Caco-2 (cell line): ENCODE results near the gene ZEB2. TPM values are rescaled to one million over a fixed set of nuclear protein-coding genes. Genes with fewer than 3 reads are reported as not detected.

ENCODE experiments used
- BruUV-seq: library from RNA; stranded (reverse); fragments of 400-500 nt; replicated peaks from 2 replicates; lab custom pipeline; 2021; lab: Mats Ljungman, UMichigan
- CTCF ChIA-PET: fragments of 300-600 bp; sonication (Branson Sonifier 250); formaldehyde crosslinking; loops from one replicate; lab custom pipeline; 2022; ENCODE audit warnings: antibody characterized with exemption; lab: Charles Lee
- POLR2A ChIA-PET: fragments of 300-600 bp; sonication (Branson Sonifier 250); formaldehyde crosslinking; loops from one replicate; lab custom pipeline; 2022; ENCODE audit warnings: antibody characterized with exemption; lab: Charles Lee
- DNase-seq, 2 experiments: peaks; one replicate each; pipeline versions ENCODE4 v3.0.0 to v3.0.0-alpha.2; 2020 to 2022
- H3K27me3 ChIP-seq: replicated peaks from 2 replicates; pipeline ENCODE4 v1.6.0; 2011; ENCODE audit warnings: low read length; ENCODE audit not compliant: control insufficient read depth, insufficient read depth
- H3K36me3 ChIP-seq: 2 replicates; pipeline ENCODE4 v1.5.1; 2011; ENCODE audit warnings: low read length; ENCODE audit not compliant: control insufficient read depth, insufficient read depth
- H3K4me1 ChIP-seq: fragments of 250-450 bp; sonication (Bioruptor Pico); 2 replicates; pipeline ENCODE4 v1.5.1; 2020; ENCODE audit warnings: mild to moderate bottlenecking
- H3K4me3 ChIP-seq: 2 replicates; pipeline ENCODE4 v1.5.1; 2011; ENCODE audit warnings: low read depth, mild to moderate bottlenecking, control low read depth, low read length
- H3K9me3 ChIP-seq: fragments of 250-450 bp; sonication (Bioruptor Pico); 2 replicates; pipeline ENCODE4 v1.5.1; 2020; ENCODE audit warnings: mild to moderate bottlenecking, moderate library complexity
- H3K27ac Mint-ChIP-seq: one replicate; pipeline ENCODE4 v1.8.0; 2022; ENCODE audit warnings: mixed read lengths; ENCODE audit not compliant: unreplicated experiment
- H3K27me3 Mint-ChIP-seq: one replicate; pipeline ENCODE4 v1.8.0; 2022; ENCODE audit warnings: mixed read lengths; ENCODE audit not compliant: insufficient read depth, unreplicated experiment
- H3K36me3 Mint-ChIP-seq: one replicate; pipeline ENCODE4 v1.8.0; 2022; ENCODE audit warnings: mild to moderate bottlenecking, mixed read lengths; ENCODE audit not compliant: insufficient read depth, unreplicated experiment
- H3K4me1 Mint-ChIP-seq: one replicate; pipeline ENCODE4 v1.8.0; 2022; ENCODE audit warnings: low read depth, mixed read lengths; ENCODE audit not compliant: unreplicated experiment
- H3K4me3 Mint-ChIP-seq: one replicate; pipeline ENCODE4 v1.8.0; 2022; ENCODE audit warnings: mild to moderate bottlenecking, moderate library complexity, mixed read lengths; ENCODE audit not compliant: unreplicated experiment
- H3K9me3 Mint-ChIP-seq: one replicate; pipeline ENCODE4 v1.8.0; 2022; ENCODE audit warnings: mixed read lengths; ENCODE audit not compliant: unreplicated experiment
- intact Hi-C: fragments of 100-400 bp; cut with micrococcal nuclease; formaldehyde crosslinking; loops from one replicate; pipeline ENCODE4 v1.10.0; 2022; ENCODE audit not compliant: unreplicated experiment
- total RNA-seq: library from RNA; stranded (reverse); gene quantifications from 2 replicates; pipeline ENCODE4 v1.2.3, GENCODE V29; 2022
- TF ChIP-seq, protein P1 (sequence below), 2 experiments: fragments of 200-600 bp in 1 of 2; IDR thresholded peaks; 1 replicate in 1 of 2; 2 replicates in 1 of 2; pipeline versions ENCODE4 v1.5.1 to v1.8.0; 2011 to 2022; ENCODE audit warnings: antibody characterized with exemption in 1 of 2, control low read depth in 1 of 2, inconsistent platforms in 1 of 2, low read depth in 1 of 2, low read length in 1 of 2, mild to moderate bottlenecking in 1 of 2, moderate library complexity in 1 of 2; ENCODE audit not compliant: insufficient read depth in 1 of 2, severe bottlenecking in 1 of 2, unreplicated experiment in 1 of 2

The ZEB2 gene
- total RNA-seq, 1 experiment from 2014 or later, result not detected

GRCh38 chr2:144411473-144411872 lies 108.4 kb downstream of the ZEB2 start:
- CTCF ChIA-PET, result no interaction called here
- intact Hi-C loops, result no loop called here
- no peak overlapping the region for H3K4me3 Mint-ChIP-seq

GRCh38 chr2:144409241-144409640 lies 110.7 kb downstream of the ZEB2 start:
- peaks cover 7% of the 10 kb centered on the region for H3K27me3 Mint-ChIP-seq
- DNase-seq, result no peak

More at GRCh38 chr2:144411473-144411872, 108.4 kb downstream of the ZEB2 start:
- H3K27me3 Mint-ChIP-seq, result peaks cover 11% of the 10 kb centered on the region
- no peaks in the 10 kb centered on the region for H3K36me3 ChIP-seq
- no peaks in the 10 kb centered on the region for H3K4me1 ChIP-seq
- H3K4me3 ChIP-seq, result no peak overlapping the region
- H3K9me3 ChIP-seq, result no peaks in the 10 kb centered on the region
- no peaks in the 10 kb centered on the region for H3K36me3 Mint-ChIP-seq
- POLR2A ChIA-PET, result no interaction called here
- DNase-seq, result no peak
- no peak overlapping the region for H3K27ac Mint-ChIP-seq
- H3K4me1 Mint-ChIP-seq, result no peaks in the 10 kb centered on the region
- TF ChIP-seq, protein P1, sequence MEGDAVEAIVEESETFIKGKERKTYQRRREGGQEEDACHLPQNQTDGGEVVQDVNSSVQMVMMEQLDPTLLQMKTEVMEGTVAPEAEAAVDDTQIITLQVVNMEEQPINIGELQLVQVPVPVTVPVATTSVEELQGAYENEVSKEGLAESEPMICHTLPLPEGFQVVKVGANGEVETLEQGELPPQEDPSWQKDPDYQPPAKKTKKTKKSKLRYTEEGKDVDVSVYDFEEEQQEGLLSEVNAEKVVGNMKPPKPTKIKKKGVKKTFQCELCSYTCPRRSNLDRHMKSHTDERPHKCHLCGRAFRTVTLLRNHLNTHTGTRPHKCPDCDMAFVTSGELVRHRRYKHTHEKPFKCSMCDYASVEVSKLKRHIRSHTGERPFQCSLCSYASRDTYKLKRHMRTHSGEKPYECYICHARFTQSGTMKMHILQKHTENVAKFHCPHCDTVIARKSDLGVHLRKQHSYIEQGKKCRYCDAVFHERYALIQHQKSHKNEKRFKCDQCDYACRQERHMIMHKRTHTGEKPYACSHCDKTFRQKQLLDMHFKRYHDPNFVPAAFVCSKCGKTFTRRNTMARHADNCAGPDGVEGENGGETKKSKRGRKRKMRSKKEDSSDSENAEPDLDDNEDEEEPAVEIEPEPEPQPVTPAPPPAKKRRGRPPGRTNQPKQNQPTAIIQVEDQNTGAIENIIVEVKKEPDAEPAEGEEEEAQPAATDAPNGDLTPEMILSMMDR (IDR thresholded peaks at IDR 0.05; ENCODE audit: insufficient read depth in 1 of 2, low read depth in 1 of 2, low read length in 1 of 2, severe bottlenecking in 1 of 2, unreplicated experiment in 1 of 2), result no peak
- H3K27me3 ChIP-seq, result no peaks in the 10 kb centered on the region; the same call in 1 of the 2 replicates
- no peaks in the 10 kb centered on the region for H3K9me3 Mint-ChIP-seq
- no TSS peak for BruUV-seq

DNA sequence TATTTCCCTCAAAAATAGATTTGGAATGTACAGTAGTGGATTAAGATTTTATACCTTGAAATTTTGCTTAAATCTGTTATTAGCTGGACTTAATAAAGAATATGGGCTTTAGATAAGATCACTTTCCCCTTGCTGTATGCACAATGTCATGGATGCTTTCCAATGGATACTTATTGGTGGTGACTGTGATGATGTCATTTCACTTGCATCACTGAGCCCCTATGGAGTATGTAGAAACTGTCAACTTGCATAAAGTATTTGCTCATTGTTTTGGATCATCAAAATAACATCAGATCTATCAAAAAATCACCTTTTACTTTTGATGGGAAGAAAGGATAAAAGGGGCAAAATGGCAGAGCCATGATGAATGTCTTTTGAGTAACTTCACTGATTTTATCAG lies 112.7 kb downstream of the ZEB2 start:
- intact Hi-C loops, result no loop called here
- Histone ChIP-seq H3K4me3 (no peak overlapping the region), H3K9me3 (0 out of 2 replicates have a peak, but pooled peaks cover 4% of the 10 kb centered on the region), H3K4me1 (no peaks in the 10 kb centered on the region; the same call in 1 of the 2 replicates), H3K27me3 (no peaks in the 10 kb centered on the region), H3K36me3 (no peaks in the 10 kb centered on the region)
- Mint-ChIP-seq H3K27me3 (peaks cover 11% of the 10 kb centered on the region), H3K27ac (no peak overlapping the region), H3K36me3 (no peaks in the 10 kb centered on the region), H3K4me1 (no peaks in the 10 kb centered on the region), H3K4me3 (no peak overlapping the region), H3K9me3 (no peaks in the 10 kb centered on the region)
- no TSS peak for BruUV-seq
- POLR2A ChIA-PET, result no interaction called here
- TF ChIP-seq, protein P1 (IDR thresholded peaks at IDR 0.05; ENCODE audit: insufficient read depth in 1 of 2, low read depth in 1 of 2, low read length in 1 of 2, severe bottlenecking in 1 of 2, unreplicated experiment in 1 of 2), result no peak
- CTCF ChIA-PET, result no interaction called here
- no peak for DNase-seq

More at GRCh38 chr2:144409241-144409640, 110.7 kb downstream of the ZEB2 start:
- CTCF ChIA-PET, result no interaction called here
- Mint-ChIP-seq H3K4me1 (no peaks in the 10 kb centered on the region), H3K36me3 (no peaks in the 10 kb centered on the region), H3K9me3 (no peaks in the 10 kb centered on the region), H3K4me3 (no peak overlapping the region), H3K27ac (no peak overlapping the region)
- no TSS peak for BruUV-seq
- Histone ChIP-seq H3K4me3 (no peak overlapping the region), H3K9me3 (no peaks in the 10 kb centered on the region), H3K27me3 (no peaks in the 10 kb centered on the region; the same call in 1 of the 2 replicates), H3K4me1 (no peaks in the 10 kb centered on the region), H3K36me3 (no peaks in the 10 kb centered on the region)
- TF ChIP-seq, protein P1 (IDR thresholded peaks at IDR 0.05; ENCODE audit: insufficient read depth in 1 of 2, low read depth in 1 of 2, low read length in 1 of 2, severe bottlenecking in 1 of 2, unreplicated experiment in 1 of 2), result no peak
- intact Hi-C loops, result no loop called here
- POLR2A ChIA-PET, result no interaction called here
